ENCODE measurements around the gene KRTAP4-5. TPM values are rescaled to one million over a fixed set of nuclear protein-coding genes. Genes with fewer than 3 reads are reported as not detected.
"Not testable (repeated sequence)": the region's sequence is repeated elsewhere in the genome, so short reads cannot be mapped to it uniquely, and the experiment has no call there.

The KRTAP4-5 gene
- total RNA-seq, 2 experiments from 2014 or later: not detected

- Histone ChIP-seq H4K20me1 (ENCODE audit: insufficient read depth, low read length) (no peaks in the 10 kb centered on the region), H3K4me2 (ENCODE audit: low read length) (no peak overlapping the region), H3K4me3 (ENCODE audit: low read depth, low read length, poor library complexity, severe bottlenecking) (no peak overlapping the region), H3K9me2 (ENCODE audit: insufficient read depth, low read length) (no peaks in the 10 kb centered on the region), H3K36me3 (ENCODE audit: insufficient read depth, low read length) (no peaks in the 10 kb centered on the region; the same call in 1 of the 2 replicates), H3K9me3 (ENCODE audit: low read length) (peaks cover 25% of the 10 kb centered on the region; the same call in 1 of the 2 replicates), H2AFZ (ENCODE audit: low read length) (no peak overlapping the region), H3K79me2 (ENCODE audit: insufficient read depth, low read depth, low read length) (no peaks in the 10 kb centered on the region), H3K27ac (ENCODE audit: low read depth, low read length, poor library complexity, severe bottlenecking) (no peak overlapping the region), H3K4me1 (ENCODE audit: insufficient read depth, low read length, poor library complexity, severe bottlenecking) (peaks cover 20% of the 10 kb centered on the region)
- ChIA-PET CTCF (ENCODE audit: unreplicated experiment) (no interaction called here), POLR2A (no interaction called here)
- no TSS peak for BruUV-seq (replicated peaks)
- peak; percentile 11 for DNase-seq (ENCODE audit: low spot score)
- TF ChIP-seq EZH2phosphoT487 (IDR thresholded peaks at IDR 0.05; ENCODE audit: borderline replicate concordance, low read depth, low read length) (no peak), CTCF (conservative IDR thresholded peaks at IDR 0.05; ENCODE audit: low read length) (no peak)
- intact Hi-C loops (cut with micrococcal nuclease; ENCODE audit: unreplicated experiment): no loop called here
Measured at GRCh38 chr17:41116297-41116696, 33.3 kb downstream of the KRTAP4-5 start.

- no peak overlapping the region for H3K4me2 ChIP-seq (ENCODE audit: low read length)
- H3K79me2 ChIP-seq (ENCODE audit: insufficient read depth, low read depth, low read length): no peaks in the 10 kb centered on the region
- TF ChIP-seq CTCF (conservative IDR thresholded peaks at IDR 0.05; ENCODE audit: low read length) (no peak), EZH2phosphoT487 (IDR thresholded peaks at IDR 0.05; ENCODE audit: borderline replicate concordance, low read depth, low read length) (no peak)
- H3K4me3 ChIP-seq (ENCODE audit: low read depth, low read length, poor library complexity, severe bottlenecking): no peak overlapping the region
- DNase-seq (ENCODE audit: low spot score): no peak
- intact Hi-C loops (cut with micrococcal nuclease; ENCODE audit: unreplicated experiment): no loop called here
- H3K4me1 ChIP-seq (ENCODE audit: insufficient read depth, low read length, poor library complexity, severe bottlenecking): peaks cover 1% of the 10 kb centered on the region
- no peaks in the 10 kb centered on the region for H4K20me1 ChIP-seq (ENCODE audit: insufficient read depth, low read length)
- no peak overlapping the region for H2AFZ ChIP-seq (ENCODE audit: low read length)
- H3K9me3 ChIP-seq (ENCODE audit: low read length): 0 out of 2 replicates have a peak, but pooled peaks cover 23% of the 10 kb centered on the region
- ChIA-PET POLR2A (no interaction called here), CTCF (ENCODE audit: unreplicated experiment) (no interaction called here)
- H3K9me2 ChIP-seq (ENCODE audit: insufficient read depth, low read length): no peaks in the 10 kb centered on the region
- BruUV-seq (replicated peaks): no TSS peak
- H3K36me3 ChIP-seq (ENCODE audit: insufficient read depth, low read length): no peaks in the 10 kb centered on the region
- no peak overlapping the region for H3K27ac ChIP-seq (ENCODE audit: low read depth, low read length, poor library complexity, severe bottlenecking)
Measured at GRCh38 chr17:41111151-41111885, 38.3 kb downstream of the KRTAP4-5 start.

GRCh38 chr17:41108728-41109386, 40.8 kb downstream of the KRTAP4-5 start:
- POLR2A ChIA-PET; CTCF ChIA-PET (ENCODE audit: unreplicated experiment): not testable (repeated sequence)

More at GRCh38 chr17:41108728-41109386, 40.8 kb downstream of the KRTAP4-5 start:
- H3K27ac ChIP-seq (ENCODE audit: low read depth, low read length, poor library complexity, severe bottlenecking); H3K36me3 ChIP-seq (ENCODE audit: insufficient read depth, low read length); DNase-seq (ENCODE audit: low spot score); H3K9me2 ChIP-seq (ENCODE audit: insufficient read depth, low read length); H3K79me2 ChIP-seq (ENCODE audit: insufficient read depth, low read depth, low read length); H3K4me3 ChIP-seq (ENCODE audit: low read depth, low read length, poor library complexity, severe bottlenecking); BruUV-seq (replicated peaks); H3K4me2 ChIP-seq (ENCODE audit: low read length); H2AFZ ChIP-seq (ENCODE audit: low read length); H4K20me1 ChIP-seq (ENCODE audit: insufficient read depth, low read length); intact Hi-C loops (cut with micrococcal nuclease; ENCODE audit: unreplicated experiment); H3K4me1 ChIP-seq (ENCODE audit: insufficient read depth, low read length, poor library complexity, severe bottlenecking): not testable (repeated sequence)
- H3K9me3 ChIP-seq (ENCODE audit: low read length): 0 out of 2 replicates have a peak, but pooled peaks cover 23% of the 10 kb centered on the region

All from OCI-LY7 (cell line).